Neuron (in vitro differentiated cells): ENCODE data around the gene HBB.

Experiments
- H2AFZ ChIP-seq: one replicate; pipeline ENCODE4 v1.6.1; 2013; ENCODE audit warnings: low read depth, mild to moderate bottlenecking, inconsistent platforms, low read length, moderate library complexity
- H3K27me3 ChIP-seq: one replicate; pipeline ENCODE4 v1.6.1; 2013; ENCODE audit warnings: low read length; ENCODE audit not compliant: insufficient read depth
- H3K36me3 ChIP-seq: one replicate; pipeline ENCODE4 v1.6.1; 2013; ENCODE audit warnings: low read length; ENCODE audit not compliant: insufficient read depth
- H3K4me1 ChIP-seq: one replicate; pipeline ENCODE4 v1.6.1; 2013; ENCODE audit warnings: low read length; ENCODE audit not compliant: insufficient read depth
- H3K4me3 ChIP-seq: 2 replicates; pipeline ENCODE4 v1.5.1; 2013; ENCODE audit warnings: mild to moderate bottlenecking, low read length, moderate library complexity
- H3K9me3 ChIP-seq: one replicate; pipeline ENCODE4 v1.6.1; 2013; ENCODE audit warnings: low read length

The HBB gene

DNA sequence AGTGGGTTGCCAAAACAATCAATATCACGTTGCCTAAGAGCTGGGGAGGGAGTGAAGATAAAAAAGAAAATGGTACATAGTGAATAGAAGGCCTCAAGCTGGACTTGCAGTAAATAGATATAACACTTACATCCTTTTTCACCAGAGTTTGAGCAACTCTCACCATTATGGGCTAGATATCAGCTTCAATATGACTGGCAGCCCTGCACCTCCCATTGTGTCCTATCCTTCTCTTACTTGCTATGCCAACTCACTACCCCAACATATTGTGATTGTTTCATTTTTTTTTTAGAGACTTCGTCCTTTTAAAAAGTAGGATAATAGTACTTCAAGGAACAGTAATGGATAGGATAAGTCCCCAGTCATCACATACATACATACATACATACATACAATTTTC lies 15.3 kb upstream of the HBB start:
- Histone ChIP-seq H3K4me1 (no peaks in the 10 kb centered on the region), H3K36me3 (no peaks in the 10 kb centered on the region), H3K4me3 (no peak overlapping the region)

GRCh38 chr11:5241458-5241857 lies 14.6 kb upstream of the HBB start:
- Histone ChIP-seq H3K27me3 (no peaks in the 10 kb centered on the region), H3K4me1 (no peaks in the 10 kb centered on the region), H3K4me3 (no peak overlapping the region), H2AFZ (no peak overlapping the region), H3K36me3 (no peaks in the 10 kb centered on the region), H3K9me3 (no peaks in the 10 kb centered on the region)

More for the DNA sequence above, 15.3 kb upstream of the HBB start:
- no peaks in the 10 kb centered on the region for H3K9me3 ChIP-seq
- H3K27me3 ChIP-seq, result no peaks in the 10 kb centered on the region
- H2AFZ ChIP-seq, result no peak overlapping the region

DNA sequence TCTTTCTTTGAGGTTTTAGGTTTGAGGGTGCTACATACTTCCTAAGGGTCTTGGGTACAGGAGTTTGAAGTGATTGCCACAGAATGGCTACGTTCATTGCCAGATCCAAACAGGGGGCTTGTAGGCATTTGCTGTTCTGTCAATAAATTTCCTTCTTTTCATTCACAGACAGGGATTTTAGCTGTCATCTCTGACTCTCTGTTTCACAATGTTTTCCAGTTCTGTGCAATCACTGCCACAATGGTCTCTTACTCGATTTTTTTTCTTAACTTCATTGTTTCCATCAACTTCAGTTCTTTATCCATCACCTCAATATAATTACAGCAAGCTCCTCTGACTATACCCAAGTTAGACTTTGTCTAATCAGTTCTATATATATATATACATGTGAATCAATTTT lies 13.6 kb upstream of the HBB start:
- Histone ChIP-seq H3K9me3 (no peaks in the 10 kb centered on the region), H3K36me3 (no peaks in the 10 kb centered on the region), H3K4me3 (no peak overlapping the region), H2AFZ (no peak overlapping the region), H3K4me1 (no peaks in the 10 kb centered on the region), H3K27me3 (no peaks in the 10 kb centered on the region)

GRCh38 chr11:5240056-5240455 lies 13.2 kb upstream of the HBB start:
- Histone ChIP-seq H2AFZ (no peak overlapping the region), H3K9me3 (no peaks in the 10 kb centered on the region), H3K27me3 (no peaks in the 10 kb centered on the region), H3K4me3 (no peak overlapping the region), H3K4me1 (no peaks in the 10 kb centered on the region), H3K36me3 (no peaks in the 10 kb centered on the region)

- Histone ChIP-seq H3K4me3 (no peak overlapping the region), H3K9me3 (no peaks in the 10 kb centered on the region), H3K27me3 (no peaks in the 10 kb centered on the region), H3K4me1 (no peaks in the 10 kb centered on the region), H2AFZ (no peak overlapping the region), H3K36me3 (no peaks in the 10 kb centered on the region)
Measured at GRCh38 chr11:5239046-5239445, 12.2 kb upstream of the HBB start.

DNA sequence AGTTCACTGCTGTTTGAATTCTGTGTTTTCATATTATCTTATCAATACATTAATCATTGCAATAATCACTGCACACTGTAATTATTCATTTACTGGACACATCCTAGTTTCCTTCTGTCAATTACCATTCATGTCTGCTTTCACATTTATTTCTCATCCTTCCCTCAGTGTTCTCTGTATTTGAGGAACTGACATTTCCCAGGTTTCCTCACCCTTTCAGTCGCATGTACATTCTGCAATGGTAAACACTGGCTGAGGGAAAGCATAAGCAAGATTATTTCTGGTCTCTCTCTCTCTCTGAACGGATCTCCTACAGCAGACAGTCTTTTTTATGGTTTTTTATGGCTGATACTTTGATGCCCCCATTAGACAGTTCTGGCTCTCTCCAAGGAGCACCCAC lies 11.6 kb upstream of the HBB start:
- Histone ChIP-seq H2AFZ (no peak overlapping the region), H3K4me3 (no peak overlapping the region), H3K36me3 (no peaks in the 10 kb centered on the region), H3K27me3 (no peaks in the 10 kb centered on the region), H3K4me1 (no peaks in the 10 kb centered on the region), H3K9me3 (no peaks in the 10 kb centered on the region)

GRCh38 chr11:5237420-5237819 lies 10.5 kb upstream of the HBB start:
- no peaks in the 10 kb centered on the region for H3K27me3 ChIP-seq
- H3K9me3 ChIP-seq, result no peaks in the 10 kb centered on the region
- H3K36me3 ChIP-seq, result no peaks in the 10 kb centered on the region
- H3K4me3 ChIP-seq, result no peak overlapping the region
- H2AFZ ChIP-seq, result no peak overlapping the region
- H3K4me1 ChIP-seq, result no peaks in the 10 kb centered on the region

GRCh38 chr11:5235364-5236095 lies 8.7 kb upstream of the HBB start:
- Histone ChIP-seq H3K4me3 (no peak overlapping the region), H3K36me3 (no peaks in the 10 kb centered on the region), H3K9me3 (no peaks in the 10 kb centered on the region), H3K4me1 (no peaks in the 10 kb centered on the region), H3K27me3 (no peaks in the 10 kb centered on the region), H2AFZ (no peak overlapping the region)

DNA sequence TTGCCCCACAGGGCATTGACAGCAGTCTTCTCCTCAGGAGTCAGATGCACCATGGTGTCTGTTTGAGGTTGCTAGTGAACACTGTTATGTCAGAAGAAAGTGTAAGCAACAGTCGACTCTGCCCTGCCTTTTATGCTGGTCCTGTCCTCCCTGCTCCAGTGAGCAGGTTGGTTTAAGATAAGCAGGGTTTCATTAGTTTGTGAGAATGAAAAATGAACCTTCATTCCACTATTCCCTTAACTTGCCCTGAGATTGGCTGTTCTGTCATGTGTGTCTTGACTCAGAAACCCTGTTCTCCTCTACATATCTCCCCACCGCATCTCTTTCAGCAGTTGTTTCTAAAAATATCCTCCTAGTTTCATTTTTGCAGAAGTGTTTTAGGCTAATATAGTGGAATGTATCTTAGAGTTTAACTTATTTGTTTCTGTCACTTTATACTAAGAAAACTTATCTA lies 7.5 kb upstream of the HBB start, which contains the start of gene HBD:
Gene HBD (minus strand): TSS at position 103 of the 454 bp plus-strand sequence. CDS start 50 bp downstream, at position 53.
- H3K36me3 ChIP-seq, result no peaks in the 10 kb centered on the region
- no peaks in the 10 kb centered on the region for H3K4me1 ChIP-seq
- H3K4me3 ChIP-seq, result no peak within 1 kb of the TSS
- H3K9me3 ChIP-seq, result no peaks in the 10 kb centered on the region
- no peaks in the 10 kb centered on the region for H3K27me3 ChIP-seq
- no peak within 1 kb of the TSS for H2AFZ ChIP-seq

GRCh38 chr11:5233307-5233706 lies 6.4 kb upstream of the HBB start:
- Histone ChIP-seq H2AFZ (no peak overlapping the region), H3K4me1 (no peaks in the 10 kb centered on the region), H3K4me3 (no peak overlapping the region), H3K27me3 (no peaks in the 10 kb centered on the region), H3K36me3 (no peaks in the 10 kb centered on the region), H3K9me3 (no peaks in the 10 kb centered on the region)

DNA sequence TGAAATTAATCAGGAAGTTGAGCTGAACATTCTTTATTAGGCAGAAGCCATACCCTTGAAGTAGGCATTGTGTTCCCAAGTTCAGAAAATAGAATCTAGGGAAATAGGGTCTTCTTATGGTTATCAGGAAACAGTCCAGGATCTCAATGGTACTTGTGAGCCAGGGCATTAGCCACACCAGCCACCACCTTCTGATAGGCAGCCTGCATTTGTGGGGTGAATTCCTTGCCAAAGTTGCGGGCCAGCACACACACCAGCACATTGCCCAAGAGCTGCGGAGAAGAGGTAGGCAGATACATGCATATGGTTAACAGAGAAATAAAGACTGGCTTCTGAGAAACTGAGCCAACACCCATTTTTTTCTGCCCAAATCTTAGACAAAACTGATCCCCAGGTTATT lies 6.0 kb upstream of the HBB start:
- no peaks in the 10 kb centered on the region for H3K9me3 ChIP-seq
- H3K27me3 ChIP-seq, result no peaks in the 10 kb centered on the region
- no peaks in the 10 kb centered on the region for H3K4me1 ChIP-seq
- H2AFZ ChIP-seq, result no peak overlapping the region
- H3K4me3 ChIP-seq, result no peak overlapping the region
- H3K36me3 ChIP-seq, result no peaks in the 10 kb centered on the region

DNA sequence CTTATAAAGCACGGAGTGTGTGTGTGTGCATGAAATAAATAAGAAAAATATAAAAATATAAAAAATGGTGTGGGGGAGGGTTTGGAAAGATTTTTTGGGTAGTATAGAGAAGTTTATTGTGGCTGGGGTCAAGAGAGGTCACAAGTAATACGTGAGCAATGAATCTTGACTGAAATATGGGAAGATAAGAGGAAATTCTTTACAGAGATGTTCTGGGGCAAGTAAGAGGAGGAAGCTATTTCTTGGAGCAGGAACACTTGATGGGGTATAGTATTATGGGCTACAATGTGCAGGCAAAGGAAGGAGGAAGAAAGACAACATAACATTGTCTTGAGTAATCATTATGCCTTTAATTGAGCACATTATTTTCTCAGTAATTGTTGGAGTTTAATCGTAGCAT lies 5.3 kb upstream of the HBB start:
- H2AFZ ChIP-seq, result no peak overlapping the region

GRCh38 chr11:5231111-5231510 lies 4.2 kb upstream of the HBB start:
- Histone ChIP-seq H3K4me3 (no peak overlapping the region), H2AFZ (no peak overlapping the region), H3K27me3 (no peaks in the 10 kb centered on the region), H3K4me1 (no peaks in the 10 kb centered on the region), H3K9me3 (no peaks in the 10 kb centered on the region), H3K36me3 (no peaks in the 10 kb centered on the region)

More for the DNA sequence above, 5.3 kb upstream of the HBB start:
- Histone ChIP-seq H3K4me1 (no peaks in the 10 kb centered on the region), H3K36me3 (no peaks in the 10 kb centered on the region), H3K4me3 (no peak overlapping the region), H3K9me3 (no peaks in the 10 kb centered on the region), H3K27me3 (no peaks in the 10 kb centered on the region)

DNA sequence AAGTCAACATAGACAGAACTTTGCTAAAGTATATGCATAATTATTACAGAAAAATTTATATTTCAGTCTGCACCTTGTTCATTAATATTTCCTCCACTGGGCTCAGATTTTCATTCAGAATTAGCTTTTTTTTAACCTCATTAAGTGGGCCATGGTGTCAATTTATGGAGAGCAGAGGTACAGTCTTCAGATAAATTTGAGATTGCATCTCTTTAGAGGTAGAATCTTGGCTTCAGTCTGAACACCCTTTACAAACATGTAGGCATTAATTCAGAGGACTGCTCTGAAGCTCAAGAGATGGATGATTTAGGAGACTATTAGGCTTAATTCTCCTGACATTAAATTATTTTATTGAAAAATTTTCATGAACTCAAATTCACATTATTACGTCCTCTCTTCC lies 3.4 kb upstream of the HBB start:
- Histone ChIP-seq H3K27me3 (no peaks in the 10 kb centered on the region), H3K4me1 (no peaks in the 10 kb centered on the region), H3K9me3 (no peaks in the 10 kb centered on the region), H2AFZ (no peak overlapping the region), H3K4me3 (no peak overlapping the region), H3K36me3 (no peaks in the 10 kb centered on the region)
